IMR-90 (cell line): ENCODE data around the gene RAB1A.

Experiments
- BHLHE40 ChIP-seq: fragments of 150-350 bp; IDR thresholded peaks from 2 replicates; pipeline ENCODE4 v1.6.1; 2016; ENCODE audit warnings: mild to moderate bottlenecking, low read depth, low read length
- CEBPB ChIP-seq: IDR thresholded peaks from 2 replicates; pipeline ENCODE4 v1.6.1; 2012; ENCODE audit warnings: low read depth, low read length, improper control_type of control experiment
- CHD1 ChIP-seq: IDR thresholded peaks from 2 replicates; pipeline ENCODE4 v1.6.1; 2012; ENCODE audit warnings: low read depth, low read length, improper control_type of control experiment
- CTCF ChIP-seq: conservative IDR thresholded peaks from 2 replicates; pipeline ENCODE4 v1.5.1; 2012; ENCODE audit warnings: mild to moderate bottlenecking, low read depth, low read length, improper control_type of control experiment
- ELK1 ChIP-seq: fragments of 150-350 bp; IDR thresholded peaks from 2 replicates; pipeline ENCODE4 v1.6.1; 2016; ENCODE audit warnings: low read depth, mild to moderate bottlenecking, low read length, moderate library complexity, borderline replicate concordance
- MAFK ChIP-seq: IDR thresholded peaks from 2 replicates; pipeline ENCODE4 v1.6.1; 2012; ENCODE audit warnings: low read depth, low read length, improper control_type of control experiment
- MXI1 ChIP-seq: IDR thresholded peaks from 2 replicates; pipeline ENCODE4 v1.6.1; 2012; ENCODE audit warnings: low read depth, mild to moderate bottlenecking, low read length, moderate library complexity, borderline replicate concordance
- NFE2L2 ChIP-seq: fragments of 150-350 bp; IDR thresholded peaks from 2 replicates; pipeline ENCODE4 v1.6.1; 2016; ENCODE audit warnings: low read depth, mild to moderate bottlenecking, low read length
- POLR2A ChIP-seq: IDR thresholded peaks from 2 replicates; pipeline ENCODE4 v1.6.1; 2012; ENCODE audit warnings: mild to moderate bottlenecking, low read depth, low read length
- RFX5 ChIP-seq: IDR thresholded peaks from 2 replicates; pipeline ENCODE4 v1.8.0; 2012; ENCODE audit warnings: low read depth, mild to moderate bottlenecking, low read length, moderate library complexity
- SMC3 ChIP-seq: fragments of 150-350 bp; IDR thresholded peaks from 2 replicates; pipeline ENCODE4 v1.6.1; 2016; ENCODE audit warnings: low read depth, mild to moderate bottlenecking, antibody characterized with exemption, low read length, moderate library complexity
- USF2 ChIP-seq: fragments of 150-350 bp; IDR thresholded peaks from 2 replicates; pipeline ENCODE4 v1.6.1; 2017; ENCODE audit warnings: mild to moderate bottlenecking, antibody characterized with exemption, low read length, low read depth

- TF ChIP-seq CTCF (no peak), RFX5 (no peak), POLR2A (no peak), MAFK (no peak), SMC3 (no peak), ELK1 (no peak), USF2 (no peak), CEBPB (peak; percentile 24; the same call in 1 of the 2 replicates), CHD1 (no peak), BHLHE40 (no peak), NFE2L2 (no peak), MXI1 (no peak)
These were observed 7.6 kb downstream of the RAB1A start for GRCh38 chr2:65122313-65122712.
